ENCODE data around the gene ADAMTS8.

The ADAMTS8 gene, protein sequence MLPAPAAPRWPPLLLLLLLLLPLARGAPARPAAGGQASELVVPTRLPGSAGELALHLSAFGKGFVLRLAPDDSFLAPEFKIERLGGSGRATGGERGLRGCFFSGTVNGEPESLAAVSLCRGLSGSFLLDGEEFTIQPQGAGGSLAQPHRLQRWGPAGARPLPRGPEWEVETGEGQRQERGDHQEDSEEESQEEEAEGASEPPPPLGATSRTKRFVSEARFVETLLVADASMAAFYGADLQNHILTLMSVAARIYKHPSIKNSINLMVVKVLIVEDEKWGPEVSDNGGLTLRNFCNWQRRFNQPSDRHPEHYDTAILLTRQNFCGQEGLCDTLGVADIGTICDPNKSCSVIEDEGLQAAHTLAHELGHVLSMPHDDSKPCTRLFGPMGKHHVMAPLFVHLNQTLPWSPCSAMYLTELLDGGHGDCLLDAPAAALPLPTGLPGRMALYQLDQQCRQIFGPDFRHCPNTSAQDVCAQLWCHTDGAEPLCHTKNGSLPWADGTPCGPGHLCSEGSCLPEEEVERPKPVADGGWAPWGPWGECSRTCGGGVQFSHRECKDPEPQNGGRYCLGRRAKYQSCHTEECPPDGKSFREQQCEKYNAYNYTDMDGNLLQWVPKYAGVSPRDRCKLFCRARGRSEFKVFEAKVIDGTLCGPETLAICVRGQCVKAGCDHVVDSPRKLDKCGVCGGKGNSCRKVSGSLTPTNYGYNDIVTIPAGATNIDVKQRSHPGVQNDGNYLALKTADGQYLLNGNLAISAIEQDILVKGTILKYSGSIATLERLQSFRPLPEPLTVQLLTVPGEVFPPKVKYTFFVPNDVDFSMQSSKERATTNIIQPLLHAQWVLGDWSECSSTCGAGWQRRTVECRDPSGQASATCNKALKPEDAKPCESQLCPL

DNA sequence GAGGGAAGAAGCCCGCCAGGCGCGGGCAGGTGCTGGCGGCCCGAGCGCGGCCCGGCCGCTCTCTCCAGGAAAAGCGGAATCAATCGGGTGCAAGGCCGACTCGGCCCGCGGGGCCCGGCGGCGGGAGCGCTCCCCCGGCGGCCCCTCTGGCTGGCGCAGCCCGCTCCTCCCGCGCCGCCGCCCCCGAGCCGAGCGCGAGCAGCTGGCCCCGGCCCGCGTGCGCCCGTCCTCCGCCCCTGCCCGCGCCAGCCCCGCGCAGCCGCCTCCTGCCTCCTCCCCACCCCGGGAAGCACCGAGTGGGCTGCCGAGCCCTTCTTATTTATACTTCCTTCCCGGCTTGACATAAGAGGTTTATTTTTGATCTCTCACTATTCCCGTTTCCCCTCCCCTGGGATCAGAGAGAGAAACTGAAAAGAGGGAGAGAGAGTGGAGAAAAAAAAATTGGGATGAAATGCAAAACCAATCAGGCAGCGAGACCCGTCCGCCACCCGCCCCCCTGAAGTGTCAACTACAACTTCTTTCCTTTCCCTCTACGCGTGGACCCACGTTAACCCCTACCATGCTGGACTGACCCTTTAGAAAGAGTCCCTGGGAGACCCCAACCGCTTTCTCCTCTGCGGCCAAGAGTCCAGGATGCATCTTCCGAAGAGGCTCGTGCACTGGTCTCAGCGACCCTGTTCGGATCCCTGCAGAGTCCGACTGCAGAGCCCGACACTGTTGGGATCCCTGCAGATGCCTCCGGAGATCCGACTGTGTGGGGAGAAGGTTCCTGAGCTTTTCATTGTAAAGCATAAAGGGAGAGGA lies at the start of gene ADAMTS8:
ADAMTS8 (minus strand) TSS at position 294 of the 804 bp plus-strand sequence. CDS start 323 bp downstream, outside the sequence.
- DNase-seq = no peak

DNA sequence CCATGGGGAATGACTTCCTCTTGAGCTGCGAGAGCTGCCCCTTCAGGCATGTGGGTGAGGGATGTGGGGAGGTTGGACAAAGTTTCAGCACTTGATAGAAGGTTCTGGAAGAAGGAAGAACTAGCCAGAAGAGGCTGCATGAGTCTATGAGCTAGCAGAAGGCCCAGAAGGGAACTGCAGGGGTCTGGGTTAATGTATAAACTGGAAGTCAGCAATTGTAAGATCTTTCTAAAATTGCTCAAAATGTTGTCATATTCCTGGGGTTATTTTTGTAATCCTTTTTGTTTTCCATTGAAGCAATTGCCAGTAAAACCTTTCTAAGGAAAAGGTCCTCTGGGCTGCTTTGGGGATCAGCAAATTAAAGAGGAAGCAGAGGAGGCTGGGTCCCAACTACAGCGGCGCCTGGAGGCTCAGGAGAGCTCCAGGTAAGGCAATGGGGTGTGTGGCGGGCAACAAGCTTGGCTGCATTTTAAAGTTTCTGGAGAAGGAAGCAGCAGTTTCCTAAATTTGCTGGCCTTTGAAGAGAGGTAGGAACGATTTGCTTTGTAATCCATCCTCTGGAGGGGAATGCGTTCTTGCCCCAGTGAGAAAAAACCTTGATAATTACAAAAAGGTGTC lies 49.3 kb upstream of the ADAMTS8 start:
- DNase-seq = no peak

DNA sequence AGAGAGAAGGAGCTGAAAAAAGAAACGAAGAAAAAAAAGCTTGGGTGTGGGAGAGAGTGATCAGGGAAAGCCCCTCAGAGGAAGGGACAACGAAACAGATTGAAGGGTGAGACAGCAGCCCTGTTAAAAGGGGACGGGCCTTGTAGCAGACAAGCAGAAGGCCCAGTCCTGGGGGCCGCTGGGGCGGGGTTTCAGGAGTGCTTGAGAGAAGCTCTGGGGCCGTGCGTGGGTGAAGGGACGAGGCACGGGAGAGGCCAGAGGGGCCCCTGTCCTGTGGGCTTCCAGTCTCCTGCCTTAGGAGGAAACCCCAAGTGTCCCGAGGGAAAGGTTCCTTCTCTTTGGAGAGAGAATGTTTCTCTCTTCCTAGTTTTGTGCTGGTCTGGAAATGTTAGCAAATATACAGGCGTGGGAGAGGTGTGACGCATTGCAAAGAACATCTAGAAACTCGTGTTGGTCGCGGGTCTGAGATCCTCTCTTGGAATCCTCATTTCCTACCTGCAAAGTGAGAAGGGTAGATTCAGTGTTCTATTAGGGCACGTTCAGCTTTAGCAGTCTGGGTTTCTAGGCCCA lies 48.6 kb upstream of the ADAMTS8 start:
- DNase-seq = no peak

DNA sequence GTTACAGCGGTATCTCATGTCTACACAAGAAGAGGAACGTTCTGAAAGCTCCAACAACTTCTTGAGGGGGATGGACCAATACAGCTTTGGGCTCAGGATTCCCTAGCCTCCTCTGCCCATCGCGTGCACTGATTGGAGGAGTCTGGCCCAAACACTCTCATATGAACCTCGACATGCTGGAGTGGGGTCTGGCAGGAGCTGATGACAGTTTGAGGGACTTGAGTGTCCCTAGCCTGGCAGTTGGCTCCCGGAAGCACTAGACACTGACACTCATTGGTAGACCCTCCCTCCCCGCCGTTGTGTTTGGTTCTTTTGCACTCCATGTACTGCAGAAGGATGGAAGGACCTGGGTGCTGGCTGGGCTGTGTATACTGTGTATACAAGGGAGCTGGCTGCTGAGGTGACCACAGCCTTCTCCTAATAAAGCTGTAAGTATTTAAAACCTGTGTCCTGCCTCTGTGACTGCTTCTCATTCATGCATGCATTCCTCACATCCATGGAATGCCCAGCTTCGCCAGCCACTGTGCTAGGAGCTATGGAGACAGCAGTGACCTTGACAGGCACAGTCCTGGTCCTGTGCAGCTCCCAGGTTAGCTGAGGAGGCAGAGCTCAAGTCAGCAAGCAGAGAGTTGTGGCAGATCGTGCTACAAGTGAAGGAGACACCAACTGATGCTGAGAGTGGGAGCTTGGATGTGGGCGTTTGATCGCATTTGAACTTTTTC lies 48.0 kb upstream of the ADAMTS8 start:
- DNase-seq = no peak

DNA sequence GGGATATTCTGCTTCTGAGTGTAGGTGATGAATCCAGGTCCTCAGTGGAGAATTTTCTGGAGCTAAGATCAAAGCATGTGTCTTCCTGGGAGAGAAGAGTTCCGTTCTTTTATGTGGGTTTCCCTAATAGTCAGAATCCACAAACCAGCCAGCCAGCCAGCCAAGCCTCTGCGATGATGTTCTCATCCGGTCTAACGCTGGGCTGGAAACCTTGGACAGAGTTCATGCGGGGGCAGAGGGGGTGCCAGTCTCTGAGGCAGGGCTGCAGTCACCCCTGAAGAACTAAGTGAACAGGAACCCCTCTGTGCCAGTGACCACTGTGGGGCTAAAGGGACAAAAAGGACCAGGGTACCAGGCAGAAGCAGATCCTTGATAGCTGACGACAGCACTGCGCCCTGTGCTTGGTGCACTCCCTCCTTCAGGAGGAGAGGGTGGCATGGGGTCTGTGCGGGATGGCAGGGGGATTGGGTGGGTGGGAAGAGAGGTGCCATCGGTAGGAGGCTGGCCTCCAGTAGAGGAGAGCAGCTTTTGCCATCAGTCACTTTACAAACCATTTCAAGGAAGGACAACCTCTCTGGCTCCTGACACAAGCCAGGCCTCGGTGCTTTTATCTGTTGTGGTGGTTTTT lies 47.1 kb upstream of the ADAMTS8 start:
- no peak for DNase-seq

DNA sequence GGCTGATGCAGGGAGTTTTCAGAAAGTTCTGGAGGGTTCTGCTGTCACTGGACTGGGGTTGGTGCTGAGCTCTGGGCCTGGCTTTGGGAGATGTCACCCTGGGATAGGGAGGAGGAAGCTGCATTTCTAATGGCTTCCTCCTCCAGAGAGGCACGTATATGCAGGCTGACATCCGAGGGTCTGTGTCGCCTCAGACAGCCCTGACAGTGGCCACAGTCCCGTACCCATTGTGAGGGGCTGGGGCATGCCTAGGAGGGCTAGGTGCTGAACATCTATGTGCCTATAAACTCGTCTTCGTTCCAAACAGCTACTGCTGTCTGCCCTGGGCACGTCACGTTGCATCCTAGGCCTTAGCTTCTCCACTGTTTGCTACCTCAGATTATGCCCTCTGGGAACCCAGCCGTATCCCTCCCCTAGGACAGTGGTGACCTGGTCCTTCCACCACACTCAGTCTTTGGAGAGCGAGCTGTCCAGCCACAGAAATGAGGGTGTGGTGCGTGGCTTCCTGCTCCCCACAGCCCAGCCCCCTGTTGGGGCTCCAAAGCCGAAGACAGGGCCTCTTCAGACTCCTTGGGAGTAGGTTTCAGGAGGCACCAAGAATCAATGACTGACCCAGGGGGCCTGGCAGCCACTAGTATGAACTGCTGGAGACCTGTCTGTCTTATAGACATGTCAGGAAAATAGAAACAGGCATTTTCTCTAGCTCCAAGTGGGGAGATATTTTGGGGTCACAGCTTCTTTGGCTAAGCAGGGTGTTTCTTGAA lies 46.4 kb upstream of the ADAMTS8 start:
- DNase-seq = no peak

DNA sequence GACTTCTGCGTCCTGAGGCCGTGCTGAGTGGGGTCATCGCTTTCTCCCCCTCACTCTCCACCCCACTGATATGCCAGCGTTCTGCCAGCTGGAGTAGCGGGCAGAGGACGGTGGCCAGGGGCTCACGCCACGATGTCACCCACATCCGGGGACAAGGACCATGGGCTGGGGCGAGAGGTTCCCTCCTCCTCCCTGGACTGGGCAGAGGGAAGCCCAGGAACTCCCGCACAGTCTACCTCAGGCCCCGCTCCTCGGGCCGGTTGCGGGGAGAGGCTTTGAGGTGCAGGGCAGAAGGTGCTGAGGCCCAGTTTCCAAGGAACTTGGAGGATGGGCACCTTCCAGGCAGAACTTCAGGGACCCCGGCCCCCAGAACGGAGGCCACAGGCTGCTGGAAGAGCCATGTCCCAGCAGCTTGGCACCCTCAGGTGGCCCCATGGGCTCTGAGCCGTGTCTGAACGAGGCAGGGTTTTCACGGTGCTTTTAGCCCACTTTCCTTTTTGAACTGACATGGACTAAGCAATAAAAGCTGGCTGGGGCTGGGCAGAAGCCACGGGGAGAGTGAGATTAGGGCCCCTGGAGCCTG lies 45.5 kb upstream of the ADAMTS8 start:
- no peak for DNase-seq

DNA sequence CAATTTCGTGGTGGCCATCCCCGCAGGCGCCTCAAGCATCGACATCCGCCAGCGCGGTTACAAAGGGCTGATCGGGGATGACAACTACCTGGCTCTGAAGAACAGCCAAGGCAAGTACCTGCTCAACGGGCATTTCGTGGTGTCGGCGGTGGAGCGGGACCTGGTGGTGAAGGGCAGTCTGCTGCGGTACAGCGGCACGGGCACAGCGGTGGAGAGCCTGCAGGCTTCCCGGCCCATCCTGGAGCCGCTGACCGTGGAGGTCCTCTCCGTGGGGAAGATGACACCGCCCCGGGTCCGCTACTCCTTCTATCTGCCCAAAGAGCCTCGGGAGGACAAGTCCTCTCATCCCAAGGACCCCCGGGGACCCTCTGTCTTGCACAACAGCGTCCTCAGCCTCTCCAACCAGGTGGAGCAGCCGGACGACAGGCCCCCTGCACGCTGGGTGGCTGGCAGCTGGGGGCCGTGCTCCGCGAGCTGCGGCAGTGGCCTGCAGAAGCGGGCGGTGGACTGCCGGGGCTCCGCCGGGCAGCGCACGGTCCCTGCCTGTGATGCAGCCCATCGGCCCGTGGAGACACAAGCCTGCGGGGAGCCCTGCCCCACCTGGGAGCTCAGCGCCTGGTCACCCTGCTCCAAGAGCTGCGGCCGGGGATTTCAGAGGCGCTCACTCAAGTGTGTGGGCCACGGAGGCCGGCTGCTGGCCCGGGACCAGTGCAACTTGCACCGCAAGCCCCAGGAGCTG lies 44.8 kb upstream of the ADAMTS8 start:
- DNase-seq = no peak

DNA sequence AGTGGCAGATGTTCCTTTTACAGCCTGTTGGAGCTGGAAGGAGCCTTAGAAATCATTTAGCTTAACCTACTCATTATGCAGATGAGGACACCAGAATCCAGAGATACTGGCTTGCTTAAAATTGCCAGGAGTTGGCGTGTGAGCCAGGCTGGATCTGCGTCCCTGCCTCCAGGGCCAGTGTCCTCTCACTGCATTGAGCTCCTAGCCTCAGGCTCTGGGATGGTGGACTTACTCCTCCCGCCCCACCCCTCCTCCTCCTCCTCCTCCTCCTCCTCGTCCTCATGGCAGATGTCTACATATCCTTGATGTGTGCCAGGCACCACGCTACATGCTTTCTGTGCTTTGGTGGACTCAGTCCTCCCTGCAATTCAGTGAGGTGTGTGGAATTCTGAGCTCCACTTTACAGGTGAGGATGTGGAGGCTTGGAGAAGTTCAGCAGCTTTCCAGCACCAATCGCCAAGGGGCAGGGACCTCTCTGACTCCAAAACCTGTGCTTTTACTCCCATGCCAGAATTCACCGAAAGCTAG lies 44.1 kb upstream of the ADAMTS8 start:
- no peak for DNase-seq

DNA sequence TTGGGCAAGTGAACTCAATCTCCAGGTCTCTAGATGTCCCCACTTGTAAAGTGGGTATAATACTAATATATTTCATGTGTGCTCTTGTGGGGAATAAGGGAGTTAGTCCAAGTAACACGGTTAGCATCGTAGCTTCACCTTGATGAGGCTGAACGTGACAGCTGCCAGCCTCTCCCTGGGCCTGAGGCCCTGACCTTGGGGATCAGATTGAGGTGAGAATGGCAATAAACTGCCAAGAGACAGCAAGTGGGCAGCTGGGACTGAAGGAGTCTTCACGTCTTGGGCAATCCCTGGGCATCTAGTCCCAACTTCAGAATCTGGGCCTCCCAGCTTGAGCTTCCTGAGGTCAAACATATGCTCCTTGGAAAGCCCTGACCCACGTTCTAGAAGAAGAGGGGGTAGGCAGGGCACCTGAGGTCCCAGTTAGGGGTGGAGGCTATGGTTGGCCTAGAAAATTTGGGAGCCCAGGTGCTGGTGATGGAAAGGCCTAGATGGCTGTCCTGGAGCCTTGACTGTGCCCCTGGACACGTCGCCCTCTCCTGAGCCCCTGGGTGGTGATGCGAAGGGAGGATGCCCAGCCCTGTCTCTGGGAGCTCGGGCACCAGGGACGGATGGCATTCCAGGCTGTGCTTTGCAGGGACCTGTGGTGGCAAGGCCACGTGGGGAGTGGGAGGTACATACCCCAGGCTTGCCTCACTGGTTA lies 43.5 kb upstream of the ADAMTS8 start:
- no peak for DNase-seq

DNA sequence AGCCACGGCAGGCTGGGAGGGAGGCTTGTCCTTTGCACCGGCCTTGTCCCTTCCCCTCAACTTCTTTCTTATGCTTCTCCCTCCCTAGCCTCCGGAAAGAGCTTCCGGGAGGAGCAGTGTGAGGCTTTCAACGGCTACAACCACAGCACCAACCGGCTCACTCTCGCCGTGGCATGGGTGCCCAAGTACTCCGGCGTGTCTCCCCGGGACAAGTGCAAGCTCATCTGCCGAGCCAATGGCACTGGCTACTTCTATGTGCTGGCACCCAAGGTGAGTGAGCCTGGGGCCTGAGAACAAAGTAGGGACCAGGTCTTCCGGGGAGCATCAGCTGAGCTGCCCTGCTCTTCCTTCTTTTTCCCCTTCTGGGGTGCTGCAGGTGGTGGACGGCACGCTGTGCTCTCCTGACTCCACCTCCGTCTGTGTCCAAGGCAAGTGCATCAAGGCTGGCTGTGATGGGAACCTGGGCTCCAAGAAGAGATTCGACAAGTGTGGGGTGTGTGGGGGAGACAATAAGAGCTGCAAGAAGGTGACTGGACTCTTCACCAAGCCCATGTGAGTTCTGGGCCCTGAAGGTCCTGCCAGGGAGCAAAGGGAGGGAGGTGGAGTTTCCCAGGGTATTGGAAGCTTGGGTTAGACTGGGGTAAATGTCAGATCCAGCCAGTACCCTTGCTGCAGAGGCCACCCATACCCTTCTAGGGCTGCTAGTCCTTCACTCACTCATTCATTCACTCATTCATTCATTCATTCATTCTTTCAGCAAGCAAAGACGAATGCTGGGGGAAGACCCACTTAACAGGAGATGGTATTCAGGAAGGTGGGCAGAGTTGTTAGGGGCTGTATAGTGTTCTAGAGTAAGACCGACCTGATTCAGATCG lies 42.7 kb upstream of the ADAMTS8 start:
- no peak for DNase-seq

DNA sequence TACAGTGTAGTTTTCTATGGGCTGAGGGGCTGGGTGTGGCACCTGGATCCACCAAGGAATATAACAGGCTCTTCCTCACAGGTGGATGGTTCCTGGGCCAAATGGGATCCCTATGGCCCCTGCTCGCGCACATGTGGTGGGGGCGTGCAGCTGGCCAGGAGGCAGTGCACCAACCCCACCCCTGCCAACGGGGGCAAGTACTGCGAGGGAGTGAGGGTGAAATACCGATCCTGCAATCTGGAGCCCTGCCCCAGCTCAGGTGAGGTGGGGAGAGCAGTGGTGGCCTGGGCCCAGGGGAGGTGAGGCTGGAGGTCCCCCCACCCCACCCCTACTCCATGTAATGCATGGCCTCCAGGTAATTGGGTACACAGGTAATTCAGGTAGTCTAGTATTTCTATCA lies 40.8 kb upstream of the ADAMTS8 start:
- DNase-seq = no peak

DNA sequence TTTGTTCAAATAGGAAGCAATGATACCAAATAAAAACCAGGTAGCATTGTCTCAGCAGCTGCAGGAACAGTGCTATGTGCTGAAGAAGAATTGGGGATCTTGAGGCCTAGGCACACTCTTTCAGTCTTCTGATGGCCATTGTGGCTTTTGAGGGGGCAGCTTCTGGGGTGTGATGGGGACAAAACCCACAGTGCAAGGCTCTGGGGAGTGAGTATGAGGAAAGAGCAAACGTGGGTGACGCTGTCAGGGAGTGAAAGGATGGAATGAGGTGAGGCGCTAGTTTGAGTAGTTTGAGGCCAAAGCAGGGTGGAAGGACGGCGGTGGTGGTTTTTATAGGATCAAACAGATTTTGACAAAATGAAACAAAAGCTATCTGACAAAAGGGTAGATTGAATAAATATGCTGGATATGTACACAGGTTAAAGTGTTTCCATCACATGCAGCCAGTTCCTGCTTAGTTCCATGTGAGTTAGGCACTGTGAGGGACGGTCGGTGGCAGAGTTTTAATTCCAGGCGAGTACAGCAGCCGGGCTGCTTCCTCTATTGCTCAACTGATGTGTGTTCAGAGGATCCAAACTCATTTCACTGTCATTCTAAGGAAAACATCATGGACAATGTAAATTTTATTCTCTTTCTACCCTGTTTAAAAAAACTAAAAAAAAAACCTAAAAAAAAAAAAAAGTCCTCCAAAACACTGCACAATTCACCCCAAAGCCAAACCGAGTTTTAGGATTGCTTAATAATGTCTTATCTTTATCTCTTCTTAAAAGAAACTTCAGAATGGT lies 38.9 kb upstream of the ADAMTS8 start:
- no peak for DNase-seq

DNA sequence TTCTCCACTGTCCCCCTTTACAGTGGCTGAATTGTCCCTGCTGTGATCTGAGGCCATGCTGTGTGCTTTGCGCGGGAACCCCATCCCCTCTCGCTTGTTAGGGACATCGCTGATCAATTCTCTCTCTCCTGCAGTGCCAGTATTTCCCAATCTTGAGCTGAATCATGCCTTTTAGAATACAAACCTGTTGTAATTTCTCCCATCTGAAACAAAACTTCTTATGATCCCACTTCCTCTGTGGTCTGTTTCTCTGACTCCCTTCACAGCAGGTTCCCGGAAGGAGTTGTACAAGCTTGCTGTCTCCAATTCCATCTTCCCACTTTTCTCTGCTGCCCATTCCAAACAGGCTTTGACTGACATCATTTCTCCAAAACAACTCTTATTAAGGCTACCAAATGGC lies 36.9 kb upstream of the ADAMTS8 start:
- DNase-seq = no peak

DNA sequence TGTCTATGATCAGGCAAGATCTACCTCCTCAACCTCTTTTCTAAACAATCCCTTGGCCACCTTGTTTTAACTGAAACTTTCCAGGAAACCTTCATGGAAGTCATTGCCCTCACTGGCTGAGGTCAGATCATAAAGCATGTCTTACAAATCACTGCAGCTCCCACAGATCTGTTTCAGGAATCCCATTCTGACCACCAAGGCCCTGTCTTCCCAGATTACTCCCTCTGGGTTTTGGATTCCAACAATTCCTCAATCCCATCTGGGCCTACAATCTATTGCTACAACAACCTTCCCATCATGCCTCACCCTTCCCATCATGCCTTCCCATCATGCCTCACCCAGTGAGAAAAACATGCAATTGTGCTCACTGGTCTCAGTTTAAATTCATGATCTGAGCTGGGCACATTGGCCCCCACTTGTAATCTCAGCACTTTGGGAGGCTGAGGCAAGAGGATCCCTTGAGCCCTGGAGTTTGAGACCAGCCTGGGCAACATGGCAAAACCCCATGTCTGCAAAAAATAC lies 35.9 kb upstream of the ADAMTS8 start:
- no peak for DNase-seq

DNA sequence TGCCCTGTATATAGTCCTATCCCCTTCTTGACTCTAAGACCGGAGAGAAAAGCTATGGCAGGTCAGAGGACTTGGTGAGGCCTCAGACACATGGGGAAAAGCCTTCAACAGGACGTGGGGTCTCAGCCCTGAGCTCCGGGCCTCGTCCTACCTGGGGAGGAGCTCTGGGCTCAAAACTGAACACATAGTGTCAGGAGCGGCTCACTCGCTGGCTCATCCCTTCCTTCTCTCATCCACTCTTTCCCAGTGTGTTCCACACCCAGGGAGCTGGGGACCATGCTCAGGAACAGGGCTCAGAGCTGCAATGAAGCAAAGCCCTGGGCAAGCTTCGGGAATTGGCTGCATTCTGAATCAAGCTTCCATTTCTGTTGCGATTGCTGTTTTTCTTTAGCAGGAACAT lies 34.5 kb upstream of the ADAMTS8 start:
- no peak for DNase-seq
